Transverse colon (tissue), 4 donors: ENCODE measurements around the gene CCL18. TPM values are rescaled to one million over a fixed set of nuclear protein-coding genes. Genes with fewer than 3 reads are reported as not detected.
"Not testable (repeated sequence)": the region's sequence is repeated elsewhere in the genome, so short reads cannot be mapped to it uniquely, and the experiment has no call there.

Source experiments
- DNase-seq: peaks from one replicate; pipeline ENCODE4 v3.0.0-alpha.2; 2019
- H3K27ac ChIP-seq, 4 donors: fragments of 200-600 bp; sonication (generic); 2 replicates each; pipeline ENCODE4 v1.5.1; 2016 to 2018; ENCODE audit warnings: inconsistent platforms in 4 of 4
- H3K27me3 ChIP-seq: fragments of 200-600 bp; sonication (generic); 2 replicates; pipeline ENCODE4 v1.5.1; 2017; ENCODE audit warnings: inconsistent platforms
- H3K36me3 ChIP-seq, 4 donors: fragments of 200-600 bp; sonication (generic); 2 replicates each; pipeline ENCODE4 v1.5.1; 2017 to 2019; ENCODE audit warnings: inconsistent platforms in 4 of 4
- H3K4me1 ChIP-seq, 4 donors: fragments of 200-600 bp; sonication (generic); 2 replicates each; pipeline ENCODE4 v1.5.1; 2017 to 2020; ENCODE audit warnings: inconsistent platforms in 4 of 4
- H3K4me3 ChIP-seq, 4 donors: fragments of 200-600 bp; sonication (generic); 1 replicate in 1 of 4; 2 replicates in 3 of 4; pipeline versions ENCODE4 v1.5.1 to v1.6.1; 2017 to 2019; ENCODE audit warnings: inconsistent platforms in 4 of 4
- H3K9me3 ChIP-seq, 2 donors: fragments of 200-600 bp; sonication (generic); 2 replicates each; pipeline ENCODE4 v1.5.1; 2017 to 2019; ENCODE audit warnings: inconsistent platforms in 2 of 2
- EP300 ChIP-seq: sonication (generic); formaldehyde crosslinking; IDR thresholded peaks from one replicate; pipeline ENCODE4 v1.6.1; 2017; ENCODE audit warnings: antibody characterized with exemption, low read depth
- POLR2A ChIP-seq: fragments of 450-650 bp; IDR thresholded peaks from one replicate; pipeline ENCODE4 v1.6.1; 2016; ENCODE audit warnings: antibody characterized with exemption, mild to moderate bottlenecking, moderate library complexity
- POLR2AphosphoS5 ChIP-seq, 3 donors: sonication (generic); formaldehyde crosslinking; IDR thresholded peaks; one replicate each; pipeline ENCODE4 v1.6.1; 2016; ENCODE audit warnings: antibody characterized with exemption in 3 of 3
- WGBS, 2 donors: methylation state at CpG; one replicate each; pipeline ENCODE4 v1.1.5; 2018; ENCODE audit warnings: low coverage in 1 of 2; 5-methylcytosine and 5-hydroxymethylcytosine counted together
- in situ Hi-C, 4 donors: fragments of 200-750 bp; cut with MboI; loops; one replicate each; pipeline versions ENCODE4 v1.15.0 to v1.15.1; 2017; ENCODE audit warnings: low sequenced_read_pairs in 3 of 4, low pct_ligation_motif_present in 1 of 4, low pct_unique_long_range_greater_than_20kb in 1 of 4
- intact Hi-C: fragments of 100-400 bp; cut with DNase I; formaldehyde crosslinking; loops from one replicate; pipeline ENCODE4 v1.15.1; 2023; ENCODE audit warnings: low total_unique reads
- total RNA-seq, 4 donors: library from RNA; depleted of rRNA; stranded (reverse); fragments of >200 nt; gene quantifications; one replicate each; pipeline ENCODE4 v1.1.0, GENCODE V29; 2016
- TF ChIP-seq, protein P1 (sequence below), 5 experiments: fragments of 200-600 bp in 3 of 5; fragments of 450-650 bp in 2 of 5; sonication (generic) in 3 of 5; IDR thresholded peaks; 1 replicate in 2 of 5; 2 replicates in 3 of 5; pipeline ENCODE4 v1.5.1; 2016 to 2017; ENCODE audit warnings: antibody characterized with exemption in 5 of 5, inconsistent platforms in 3 of 5, mild to moderate bottlenecking in 2 of 5, moderate library complexity in 1 of 5

Gene CCL18
- total RNA-seq, 4 donors from 2014 or later: 1.2 to 4.9 TPM; not detected in 2

GRCh38 chr17:36070427-36070826 is 6.4 kb downstream of the CCL18 start:
- H3K9me3 ChIP-seq: no peaks in the 10 kb centered on the region
- no peaks in the 10 kb centered on the region for H3K36me3 ChIP-seq
- in situ Hi-C loops: no loop called here
- no peak overlapping the region for H3K27ac ChIP-seq
- intact Hi-C loops: no loop called here
- DNase-seq: no peak
- no peaks in the 10 kb centered on the region for H3K27me3 ChIP-seq
- H3K4me3 ChIP-seq: no peak overlapping the region
- H3K4me1 ChIP-seq: peaks cover 0 to 3% (median 0%) of the 10 kb centered on the region in 4 donors
- no peak for TF ChIP-seq POLR2A
- TF ChIP-seq EP300: no peak
- TF ChIP-seq POLR2AphosphoS5 (IDR thresholded peaks at IDR 0.05): no peak
- TF ChIP-seq, protein P1, sequence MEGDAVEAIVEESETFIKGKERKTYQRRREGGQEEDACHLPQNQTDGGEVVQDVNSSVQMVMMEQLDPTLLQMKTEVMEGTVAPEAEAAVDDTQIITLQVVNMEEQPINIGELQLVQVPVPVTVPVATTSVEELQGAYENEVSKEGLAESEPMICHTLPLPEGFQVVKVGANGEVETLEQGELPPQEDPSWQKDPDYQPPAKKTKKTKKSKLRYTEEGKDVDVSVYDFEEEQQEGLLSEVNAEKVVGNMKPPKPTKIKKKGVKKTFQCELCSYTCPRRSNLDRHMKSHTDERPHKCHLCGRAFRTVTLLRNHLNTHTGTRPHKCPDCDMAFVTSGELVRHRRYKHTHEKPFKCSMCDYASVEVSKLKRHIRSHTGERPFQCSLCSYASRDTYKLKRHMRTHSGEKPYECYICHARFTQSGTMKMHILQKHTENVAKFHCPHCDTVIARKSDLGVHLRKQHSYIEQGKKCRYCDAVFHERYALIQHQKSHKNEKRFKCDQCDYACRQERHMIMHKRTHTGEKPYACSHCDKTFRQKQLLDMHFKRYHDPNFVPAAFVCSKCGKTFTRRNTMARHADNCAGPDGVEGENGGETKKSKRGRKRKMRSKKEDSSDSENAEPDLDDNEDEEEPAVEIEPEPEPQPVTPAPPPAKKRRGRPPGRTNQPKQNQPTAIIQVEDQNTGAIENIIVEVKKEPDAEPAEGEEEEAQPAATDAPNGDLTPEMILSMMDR (IDR thresholded peaks at IDR 0.05): no peak
- 89% methylated on average over 2 of the region's 3 CpGs; no CpG with 5 or more reads in 1 of the 2 donors for WGBS, 2 donors

GRCh38 chr17:36071751-36072150 is 7.7 kb downstream of the CCL18 start:
- no peak for DNase-seq
- 62 to 68% methylated on average over 2 of the region's 2 CpGs for WGBS, 2 donors
- H3K27me3 ChIP-seq: no peaks in the 10 kb centered on the region
- intact Hi-C loops: no loop called here
- in situ Hi-C loops: no loop called here
- peaks cover 0 to 3% (median 0%) of the 10 kb centered on the region in 4 donors for H3K4me1 ChIP-seq
- no peak overlapping the region for H3K27ac ChIP-seq
- H3K36me3 ChIP-seq: no peaks in the 10 kb centered on the region
- TF ChIP-seq POLR2AphosphoS5 (IDR thresholded peaks at IDR 0.05) (no peak), POLR2A (no peak), EP300 (no peak)
- TF ChIP-seq, protein P1 (IDR thresholded peaks at IDR 0.05): no peak
- H3K9me3 ChIP-seq: no peaks in the 10 kb centered on the region
- no peak overlapping the region for H3K4me3 ChIP-seq

DNA sequence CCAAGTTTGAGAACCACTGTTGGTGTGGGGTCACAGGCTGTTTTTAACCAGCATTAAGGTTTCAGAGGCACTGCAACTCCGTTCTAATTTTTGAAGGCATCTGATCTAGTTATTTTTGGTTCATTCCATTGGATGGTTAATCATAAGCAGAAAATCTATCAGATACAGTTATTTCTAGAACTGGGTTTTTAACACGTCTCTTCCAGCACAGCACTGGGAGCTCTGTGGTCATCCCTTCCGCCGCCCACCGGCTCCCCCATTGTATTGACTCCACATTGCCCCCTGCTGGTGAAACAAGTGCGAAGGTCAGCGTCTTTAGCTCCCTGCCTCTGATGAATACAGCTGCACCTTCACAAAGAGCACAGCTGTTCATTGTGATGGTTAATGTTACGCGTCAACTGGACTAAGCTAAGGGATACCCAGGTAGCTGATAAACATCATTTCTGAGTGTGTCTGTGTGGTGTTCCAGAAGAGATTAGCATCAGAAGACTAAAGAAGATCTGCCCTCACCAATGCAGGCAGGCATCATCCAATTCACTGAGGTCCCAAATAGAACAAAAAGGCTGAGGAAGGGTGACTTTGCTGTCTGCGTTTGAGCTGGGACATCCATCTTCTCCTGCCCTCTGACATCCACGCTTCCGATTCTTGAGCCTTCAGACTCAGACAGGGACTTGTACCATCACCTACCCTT is 8.5 kb downstream of the CCL18 start:
- H3K9me3 ChIP-seq: no peaks in the 10 kb centered on the region
- no peaks in the 10 kb centered on the region for H3K27me3 ChIP-seq
- peaks cover 0 to 3% (median 0%) of the 10 kb centered on the region in 4 donors for H3K4me1 ChIP-seq
- peak; percentile 61 for DNase-seq
- no peaks in the 10 kb centered on the region for H3K36me3 ChIP-seq
- intact Hi-C loops (no loop called here), in situ Hi-C loops (no loop called here)
- H3K27ac ChIP-seq: no peak overlapping the region
- TF ChIP-seq POLR2AphosphoS5 (IDR thresholded peaks at IDR 0.05) (no peak), POLR2A (no peak), EP300 (no peak)
- TF ChIP-seq, protein P1 (IDR thresholded peaks at IDR 0.05): peak; percentile 53 to 68 (median 62)
- no peak overlapping the region for H3K4me3 ChIP-seq
- 43 to 61% methylated on average over 6 to 12 of the region's 12 CpGs for WGBS, 2 donors

- intact Hi-C loops: no loop called here
- no peak overlapping the region for H3K27ac ChIP-seq
- WGBS, 2 donors: 67 to 68% methylated on average over 1 of the region's 1 CpG
- H3K36me3 ChIP-seq: no peaks in the 10 kb centered on the region
- peaks cover 0 to 3% (median 0%) of the 10 kb centered on the region in 4 donors for H3K4me1 ChIP-seq
- no peaks in the 10 kb centered on the region for H3K9me3 ChIP-seq
- DNase-seq: no peak
- H3K27me3 ChIP-seq: no peaks in the 10 kb centered on the region
- TF ChIP-seq POLR2A (no peak), POLR2AphosphoS5 (IDR thresholded peaks at IDR 0.05) (no peak), EP300 (no peak)
- TF ChIP-seq, protein P1 (IDR thresholded peaks at IDR 0.05): no peak
- H3K4me3 ChIP-seq: no peak overlapping the region
- in situ Hi-C loops: no loop called here
Measured at GRCh38 chr17:36074365-36074764, 10.3 kb downstream of the CCL18 start.

- H3K4me3 ChIP-seq, intact Hi-C loops, in situ Hi-C loops, H3K9me3 ChIP-seq, H3K36me3 ChIP-seq, DNase-seq, H3K4me1 ChIP-seq, H3K27me3 ChIP-seq: not testable (repeated sequence)
- peak overlapping the region in 3 of 4 donors; percentile 10 to 45 (median 25) for H3K27ac ChIP-seq
- WGBS, 2 donors: 67 to 73% methylated on average over 2 to 5 of the region's 5 CpGs
Measured at GRCh38 chr17:36081681-36082471, 17.8 kb downstream of the CCL18 start.
